Liver (tissue), 9 donors: ENCODE results near the gene HDAC10. TPM values are rescaled to one million over a fixed set of nuclear protein-coding genes. Genes with fewer than 3 reads are reported as not detected.
"Not testable (repeated sequence)": the region's sequence is repeated elsewhere in the genome, so short reads cannot be mapped to it uniquely, and the experiment has no call there.

Experiments used
- DNase-seq: peaks from one replicate; pipeline ENCODE4 v3.0.0-alpha.2; 2017; ENCODE audit warnings: low spot score
- H3K27ac ChIP-seq, 2 donors: one replicate each; pipeline ENCODE4 v1.7.0; 2013; ENCODE audit warnings: inconsistent platforms in 2 of 2, low read length in 2 of 2, control low read depth in 1 of 2, low read depth in 1 of 2, mild to moderate bottlenecking in 1 of 2
- H3K27me3 ChIP-seq, 4 donors: one replicate each; pipeline versions ENCODE4 v1.6.1 to v1.7.0; 2013; ENCODE audit warnings: low read length in 3 of 4, inconsistent platforms in 1 of 4, mild to moderate bottlenecking in 1 of 4, moderate library complexity in 1 of 4; ENCODE audit not compliant: control insufficient read depth in 4 of 4, insufficient read depth in 4 of 4
- H3K36me3 ChIP-seq, 4 donors: one replicate each; pipeline versions ENCODE4 v1.6.1 to v1.7.0; 2013; ENCODE audit warnings: low read length in 3 of 4, mild to moderate bottlenecking in 3 of 4, low read depth in 1 of 4, moderate library complexity in 1 of 4; ENCODE audit not compliant: control insufficient read depth in 4 of 4, insufficient read depth in 3 of 4
- H3K4me1 ChIP-seq, 4 donors: one replicate each; pipeline versions ENCODE4 v1.6.1 to v1.7.0; 2013; ENCODE audit warnings: low read length in 3 of 4, mild to moderate bottlenecking in 3 of 4, moderate library complexity in 1 of 4; ENCODE audit not compliant: control insufficient read depth in 4 of 4, insufficient read depth in 4 of 4
- H3K4me3 ChIP-seq, 3 donors: one replicate each; pipeline versions ENCODE4 v1.6.1 to v1.7.0; 2013; ENCODE audit warnings: low read length in 3 of 3, control low read depth in 1 of 3, low read depth in 1 of 3, mild to moderate bottlenecking in 1 of 3
- H3K9ac ChIP-seq, 2 donors: one replicate each; pipeline ENCODE4 v1.7.0; 2013; ENCODE audit warnings: low read length in 2 of 2, mild to moderate bottlenecking in 2 of 2, moderate library complexity in 2 of 2, control low read depth in 1 of 2, low read depth in 1 of 2
- H3K9me3 ChIP-seq, 4 donors: one replicate each; pipeline versions ENCODE4 v1.6.1 to v1.7.0; 2013; ENCODE audit warnings: low read length in 3 of 4; ENCODE audit not compliant: control insufficient read depth in 4 of 4
- CTCF ChIP-seq: fragments of 150-350 bp; IDR thresholded peaks from 2 replicates; pipeline ENCODE4 v1.5.1; 2017; ENCODE audit warnings: improper control_type of control experiment, low read depth, low read length; ENCODE audit not compliant: missing input control
- EGR1 ChIP-seq, 2 donors: IDR thresholded peaks; 2 replicates each; pipeline ENCODE4 v1.6.1; 2016 to 2018; ENCODE audit warnings: antibody characterized with exemption in 2 of 2, low read depth in 2 of 2
- FOXA2 ChIP-seq: IDR thresholded peaks from 2 replicates; pipeline ENCODE4 v1.6.1; 2016; ENCODE audit warnings: antibody characterized with exemption
- GABPA ChIP-seq, 2 donors: IDR thresholded peaks in 1 of 2; conservative IDR thresholded peaks in 1 of 2; 2 replicates each; pipeline ENCODE4 v1.6.1; 2016; ENCODE audit warnings: antibody characterized with exemption in 2 of 2, mild to moderate bottlenecking in 1 of 2, moderate library complexity in 1 of 2
- HNF4A ChIP-seq, 2 donors: conservative IDR thresholded peaks; 2 replicates each; pipeline ENCODE4 v1.6.1; 2016; ENCODE audit warnings: antibody characterized with exemption in 2 of 2, mild to moderate bottlenecking in 2 of 2
- HNF4G ChIP-seq: IDR thresholded peaks from 2 replicates; pipeline ENCODE4 v1.6.1; 2016; ENCODE audit warnings: antibody characterized with exemption
- JUND ChIP-seq, 2 donors: IDR thresholded peaks; 2 replicates each; pipeline ENCODE4 v1.6.1; 2016; ENCODE audit warnings: antibody characterized with exemption in 2 of 2
- MAX ChIP-seq: IDR thresholded peaks from 2 replicates; pipeline ENCODE4 v1.6.1; 2016; ENCODE audit warnings: antibody characterized with exemption
- NR2F2 ChIP-seq: IDR thresholded peaks from 2 replicates; pipeline ENCODE4 v1.6.1; 2016; ENCODE audit warnings: antibody characterized with exemption
- RAD21 ChIP-seq, 2 donors: IDR thresholded peaks; 2 replicates each; pipeline ENCODE4 v1.6.1; 2016; ENCODE audit warnings: antibody characterized with exemption in 2 of 2, mild to moderate bottlenecking in 2 of 2
- REST ChIP-seq: IDR thresholded peaks from 2 replicates; pipeline ENCODE4 v1.6.1; 2016; ENCODE audit warnings: antibody characterized with exemption, mild to moderate bottlenecking
- RXRA ChIP-seq, 2 donors: IDR thresholded peaks; 2 replicates each; pipeline ENCODE4 v1.6.1; 2017 to 2018; ENCODE audit warnings: antibody characterized with exemption in 2 of 2, mild to moderate bottlenecking in 1 of 2
- SP1 ChIP-seq: IDR thresholded peaks from 2 replicates; pipeline ENCODE4 v1.6.1; 2018; ENCODE audit warnings: antibody characterized with exemption, mild to moderate bottlenecking
- TAF1 ChIP-seq: conservative IDR thresholded peaks from 2 replicates; pipeline ENCODE4 v1.6.1; 2016; ENCODE audit warnings: antibody characterized with exemption, mild to moderate bottlenecking
- YY1 ChIP-seq: IDR thresholded peaks from 2 replicates; pipeline ENCODE4 v1.6.1; 2016; ENCODE audit warnings: antibody characterized with exemption, mild to moderate bottlenecking
- ZBTB33 ChIP-seq: IDR thresholded peaks from 2 replicates; pipeline ENCODE4 v1.6.1; 2016; ENCODE audit warnings: antibody characterized with exemption
- WGBS: extraction: QIAGEN DNeasy Blood & Tissue Kit; methylation state at CpG from one replicate; pipeline ENCODE4 v1.1.7; 2013; 5-methylcytosine and 5-hydroxymethylcytosine counted together
- polyA plus RNA-seq, 2 donors: library from polyadenylated mRNA; stranded (reverse) in 1 of 2; unstranded in 1 of 2; fragments of 200-250 nt in 1 of 2; fragments of >200 nt in 1 of 2; fragmentation: Nextera tagmentation in 1 of 2; extraction: Ambion mirVana in 1 of 2; gene quantifications; one replicate each; pipeline versions ENCODE4 v1.2.1 to v1.2.3, GENCODE V29; 2013 to 2015
- total RNA-seq, 2 donors: library from RNA; depleted of rRNA; stranded (reverse); fragments of >200 nt; gene quantifications; one replicate each; pipeline ENCODE4 v1.2.3, GENCODE V29; 2014
- donor health status: healthy.
- donor health status: healthy.
- donor health status: healthy.
- donor health status: healthy.
- donor health status: healthy.

HDAC10 gene
- total and polyA plus RNA-seq, 4 donors: 6.2 to 18.2 (median 13.6) TPM

GRCh38 chr22:50204998-50205397 is 46.1 kb downstream of the HDAC10 start:
- Histone ChIP-seq H3K4me1 (peaks cover 8 to 78% (median 48%) of the 10 kb centered on the region in 4 donors), H3K36me3 (peaks cover 0 to 15% (median 8%) of the 10 kb centered on the region in 4 donors), H3K4me3 (peak overlapping the region; percentile 35 to 46 (median 39)), H3K9ac (peak overlapping the region in 1 of 2 donors; percentile 59), H3K27ac (peak overlapping the region; percentile 89 to 93)
- WGBS: 34% methylated on average over 9 of the region's 9 CpGs
- not testable (repeated sequence) for H3K27me3 ChIP-seq, DNase-seq, H3K9me3 ChIP-seq
- peak; percentile 88 for TF ChIP-seq SP1
- TF ChIP-seq RXRA (IDR thresholded peaks at IDR 0.05): peak; percentile 76 to 89
- peak; percentile 11 for TF ChIP-seq FOXA2
- TF ChIP-seq MAX: peak; percentile 34
- peak; percentile 93 to 94 for TF ChIP-seq HNF4A (conservative IDR thresholded peaks at IDR 0.05)
- peak; percentile 59 for TF ChIP-seq ZBTB33
- TF ChIP-seq REST: peak; percentile 84
- TF ChIP-seq TAF1: peak; percentile 47
- peak; percentile 84 for TF ChIP-seq HNF4G
- peak in 1 of 2 donors; percentile 34 for TF ChIP-seq RAD21 (IDR thresholded peaks at IDR 0.05)
- peak; percentile 92 for TF ChIP-seq YY1
- peak in 1 of 2 donors; percentile 34 for TF ChIP-seq JUND (IDR thresholded peaks at IDR 0.05)

GRCh38 chr22:50204571-50204970 is 46.5 kb downstream of the HDAC10 start:
- H3K27me3 ChIP-seq: no peaks in the 10 kb centered on the region
- peak overlapping the region; percentile 25 to 46 (median 39) for H3K4me3 ChIP-seq
- no peaks in the 10 kb centered on the region for H3K9me3 ChIP-seq
- H3K36me3 ChIP-seq: peaks cover 0 to 13% (median 8%) of the 10 kb centered on the region in 4 donors
- no peak for TF ChIP-seq HNF4G
- no peak for TF ChIP-seq RAD21 (IDR thresholded peaks at IDR 0.05)
- no peak for TF ChIP-seq RXRA (IDR thresholded peaks at IDR 0.05)
- TF ChIP-seq GABPA (IDR thresholded peaks at IDR 0.05 in 1 of 2, conservative IDR thresholded peaks at IDR 0.05 in 1 of 2): no peak
- TF ChIP-seq EGR1 (IDR thresholded peaks at IDR 0.05; ENCODE audit: low read depth in 2 of 2): no peak
- no peak for TF ChIP-seq NR2F2
- TF ChIP-seq CTCF: no peak
- TF ChIP-seq JUND (IDR thresholded peaks at IDR 0.05): no peak
- H3K4me1 ChIP-seq: peaks cover 8 to 78% (median 52%) of the 10 kb centered on the region in 4 donors
- no peak for DNase-seq
- peak overlapping the region in 1 of 2 donors; percentile 59 for H3K9ac ChIP-seq
- H3K27ac ChIP-seq: peak overlapping the region; percentile 89 to 93
- 55% methylated on average over 7 of the region's 7 CpGs for WGBS
